Liver (tissue), 9 donors: ENCODE data around the gene SLA2. TPM values are rescaled to one million over a fixed set of nuclear protein-coding genes. Genes with fewer than 3 reads are reported as not detected.

Source experiments
- DNase-seq: peaks from one replicate; pipeline ENCODE4 v3.0.0-alpha.2; 2017; ENCODE audit warnings: low spot score
- H3K27ac ChIP-seq, 2 donors: one replicate each; pipeline ENCODE4 v1.7.0; 2013; ENCODE audit warnings: inconsistent platforms in 2 of 2, low read length in 2 of 2, control low read depth in 1 of 2, low read depth in 1 of 2, mild to moderate bottlenecking in 1 of 2
- H3K27me3 ChIP-seq, 4 donors: one replicate each; pipeline versions ENCODE4 v1.6.1 to v1.7.0; 2013; ENCODE audit warnings: low read length in 3 of 4, inconsistent platforms in 1 of 4, mild to moderate bottlenecking in 1 of 4, moderate library complexity in 1 of 4; ENCODE audit not compliant: control insufficient read depth in 4 of 4, insufficient read depth in 4 of 4
- H3K36me3 ChIP-seq, 4 donors: one replicate each; pipeline versions ENCODE4 v1.6.1 to v1.7.0; 2013; ENCODE audit warnings: low read length in 3 of 4, mild to moderate bottlenecking in 3 of 4, low read depth in 1 of 4, moderate library complexity in 1 of 4; ENCODE audit not compliant: control insufficient read depth in 4 of 4, insufficient read depth in 3 of 4
- H3K4me1 ChIP-seq, 4 donors: one replicate each; pipeline versions ENCODE4 v1.6.1 to v1.7.0; 2013; ENCODE audit warnings: low read length in 3 of 4, mild to moderate bottlenecking in 3 of 4, moderate library complexity in 1 of 4; ENCODE audit not compliant: control insufficient read depth in 4 of 4, insufficient read depth in 4 of 4
- H3K4me3 ChIP-seq, 3 donors: one replicate each; pipeline versions ENCODE4 v1.6.1 to v1.7.0; 2013; ENCODE audit warnings: low read length in 3 of 3, control low read depth in 1 of 3, low read depth in 1 of 3, mild to moderate bottlenecking in 1 of 3
- H3K9ac ChIP-seq, 2 donors: one replicate each; pipeline ENCODE4 v1.7.0; 2013; ENCODE audit warnings: low read length in 2 of 2, mild to moderate bottlenecking in 2 of 2, moderate library complexity in 2 of 2, control low read depth in 1 of 2, low read depth in 1 of 2
- H3K9me3 ChIP-seq, 4 donors: one replicate each; pipeline versions ENCODE4 v1.6.1 to v1.7.0; 2013; ENCODE audit warnings: low read length in 3 of 4; ENCODE audit not compliant: control insufficient read depth in 4 of 4
- ATF3 ChIP-seq: IDR thresholded peaks from 2 replicates; pipeline ENCODE4 v1.6.1; 2016; ENCODE audit warnings: antibody characterized with exemption
- EGR1 ChIP-seq, 2 donors: IDR thresholded peaks; 2 replicates each; pipeline ENCODE4 v1.6.1; 2016 to 2018; ENCODE audit warnings: antibody characterized with exemption in 2 of 2, low read depth in 2 of 2
- FOXA1 ChIP-seq: IDR thresholded peaks from 2 replicates; pipeline ENCODE4 v1.6.1; 2016; ENCODE audit warnings: antibody characterized with exemption
- GABPA ChIP-seq, 2 donors: IDR thresholded peaks in 1 of 2; conservative IDR thresholded peaks in 1 of 2; 2 replicates each; pipeline ENCODE4 v1.6.1; 2016; ENCODE audit warnings: antibody characterized with exemption in 2 of 2, mild to moderate bottlenecking in 1 of 2, moderate library complexity in 1 of 2
- HNF4A ChIP-seq, 2 donors: conservative IDR thresholded peaks; 2 replicates each; pipeline ENCODE4 v1.6.1; 2016; ENCODE audit warnings: antibody characterized with exemption in 2 of 2, mild to moderate bottlenecking in 2 of 2
- HNF4G ChIP-seq: IDR thresholded peaks from 2 replicates; pipeline ENCODE4 v1.6.1; 2016; ENCODE audit warnings: antibody characterized with exemption
- JUND ChIP-seq, 2 donors: IDR thresholded peaks; 2 replicates each; pipeline ENCODE4 v1.6.1; 2016; ENCODE audit warnings: antibody characterized with exemption in 2 of 2
- NR2F2 ChIP-seq: IDR thresholded peaks from 2 replicates; pipeline ENCODE4 v1.6.1; 2016; ENCODE audit warnings: antibody characterized with exemption
- RAD21 ChIP-seq, 2 donors: IDR thresholded peaks; 2 replicates each; pipeline ENCODE4 v1.6.1; 2016; ENCODE audit warnings: antibody characterized with exemption in 2 of 2, mild to moderate bottlenecking in 2 of 2
- RXRA ChIP-seq, 2 donors: IDR thresholded peaks; 2 replicates each; pipeline ENCODE4 v1.6.1; 2017 to 2018; ENCODE audit warnings: antibody characterized with exemption in 2 of 2, mild to moderate bottlenecking in 1 of 2
- SP1 ChIP-seq: IDR thresholded peaks from 2 replicates; pipeline ENCODE4 v1.6.1; 2018; ENCODE audit warnings: antibody characterized with exemption, mild to moderate bottlenecking
- TAF1 ChIP-seq: conservative IDR thresholded peaks from 2 replicates; pipeline ENCODE4 v1.6.1; 2016; ENCODE audit warnings: antibody characterized with exemption, mild to moderate bottlenecking
- YY1 ChIP-seq: IDR thresholded peaks from 2 replicates; pipeline ENCODE4 v1.6.1; 2016; ENCODE audit warnings: antibody characterized with exemption, mild to moderate bottlenecking
- WGBS: extraction: QIAGEN DNeasy Blood & Tissue Kit; methylation state at CpG from one replicate; pipeline ENCODE4 v1.1.7; 2013; 5-methylcytosine and 5-hydroxymethylcytosine counted together
- polyA plus RNA-seq, 2 donors: library from polyadenylated mRNA; stranded (reverse) in 1 of 2; unstranded in 1 of 2; fragments of 200-250 nt in 1 of 2; fragments of >200 nt in 1 of 2; fragmentation: Nextera tagmentation in 1 of 2; extraction: Ambion mirVana in 1 of 2; gene quantifications; one replicate each; pipeline versions ENCODE4 v1.2.1 to v1.2.3, GENCODE V29; 2013 to 2015
- total RNA-seq, 2 donors: library from RNA; depleted of rRNA; stranded (reverse); fragments of >200 nt; gene quantifications; one replicate each; pipeline ENCODE4 v1.2.3, GENCODE V29; 2014
- TF ChIP-seq, protein P1 (sequence below): IDR thresholded peaks from 2 replicates; pipeline ENCODE4 v1.6.1; 2016; ENCODE audit warnings: antibody characterized with exemption, mild to moderate bottlenecking
- TF ChIP-seq, protein P2 (sequence below): fragments of 150-350 bp; IDR thresholded peaks from 2 replicates; pipeline ENCODE4 v1.5.1; 2017; ENCODE audit warnings: improper control_type of control experiment, low read depth, low read length; ENCODE audit not compliant: missing input control
- TF ChIP-seq, protein P3 (sequence below): IDR thresholded peaks from 2 replicates; pipeline ENCODE4 v1.6.1; 2016; ENCODE audit warnings: antibody characterized with exemption
- TF ChIP-seq, protein P4 (sequence below): IDR thresholded peaks from 2 replicates; pipeline ENCODE4 v1.6.1; 2016; ENCODE audit warnings: antibody characterized with exemption
- donor health status: healthy.
- donor health status: healthy.
- donor health status: healthy.
- donor health status: healthy.
- donor health status: healthy.

Gene SLA2
- total and polyA plus RNA-seq, 4 donors = 0.18 to 1.6 (median 0.41) TPM

- under 1% methylated on average over 66 of the region's 69 CpGs for WGBS
- TF ChIP-seq HNF4G (no peak), JUND (IDR thresholded peaks at IDR 0.05) (no peak), HNF4A (conservative IDR thresholded peaks at IDR 0.05) (no peak), GABPA (IDR thresholded peaks at IDR 0.05 in 1 of 2, conservative IDR thresholded peaks at IDR 0.05 in 1 of 2) (no peak), RXRA (IDR thresholded peaks at IDR 0.05) (no peak), ATF3 (no peak), NR2F2 (no peak), RAD21 (IDR thresholded peaks at IDR 0.05) (no peak), FOXA1 (no peak), SP1 (no peak)
- TF ChIP-seq, protein P1, sequence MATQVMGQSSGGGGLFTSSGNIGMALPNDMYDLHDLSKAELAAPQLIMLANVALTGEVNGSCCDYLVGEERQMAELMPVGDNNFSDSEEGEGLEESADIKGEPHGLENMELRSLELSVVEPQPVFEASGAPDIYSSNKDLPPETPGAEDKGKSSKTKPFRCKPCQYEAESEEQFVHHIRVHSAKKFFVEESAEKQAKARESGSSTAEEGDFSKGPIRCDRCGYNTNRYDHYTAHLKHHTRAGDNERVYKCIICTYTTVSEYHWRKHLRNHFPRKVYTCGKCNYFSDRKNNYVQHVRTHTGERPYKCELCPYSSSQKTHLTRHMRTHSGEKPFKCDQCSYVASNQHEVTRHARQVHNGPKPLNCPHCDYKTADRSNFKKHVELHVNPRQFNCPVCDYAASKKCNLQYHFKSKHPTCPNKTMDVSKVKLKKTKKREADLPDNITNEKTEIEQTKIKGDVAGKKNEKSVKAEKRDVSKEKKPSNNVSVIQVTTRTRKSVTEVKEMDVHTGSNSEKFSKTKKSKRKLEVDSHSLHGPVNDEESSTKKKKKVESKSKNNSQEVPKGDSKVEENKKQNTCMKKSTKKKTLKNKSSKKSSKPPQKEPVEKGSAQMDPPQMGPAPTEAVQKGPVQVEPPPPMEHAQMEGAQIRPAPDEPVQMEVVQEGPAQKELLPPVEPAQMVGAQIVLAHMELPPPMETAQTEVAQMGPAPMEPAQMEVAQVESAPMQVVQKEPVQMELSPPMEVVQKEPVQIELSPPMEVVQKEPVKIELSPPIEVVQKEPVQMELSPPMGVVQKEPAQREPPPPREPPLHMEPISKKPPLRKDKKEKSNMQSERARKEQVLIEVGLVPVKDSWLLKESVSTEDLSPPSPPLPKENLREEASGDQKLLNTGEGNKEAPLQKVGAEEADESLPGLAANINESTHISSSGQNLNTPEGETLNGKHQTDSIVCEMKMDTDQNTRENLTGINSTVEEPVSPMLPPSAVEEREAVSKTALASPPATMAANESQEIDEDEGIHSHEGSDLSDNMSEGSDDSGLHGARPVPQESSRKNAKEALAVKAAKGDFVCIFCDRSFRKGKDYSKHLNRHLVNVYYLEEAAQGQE = no peak
- TF ChIP-seq, protein P2, sequence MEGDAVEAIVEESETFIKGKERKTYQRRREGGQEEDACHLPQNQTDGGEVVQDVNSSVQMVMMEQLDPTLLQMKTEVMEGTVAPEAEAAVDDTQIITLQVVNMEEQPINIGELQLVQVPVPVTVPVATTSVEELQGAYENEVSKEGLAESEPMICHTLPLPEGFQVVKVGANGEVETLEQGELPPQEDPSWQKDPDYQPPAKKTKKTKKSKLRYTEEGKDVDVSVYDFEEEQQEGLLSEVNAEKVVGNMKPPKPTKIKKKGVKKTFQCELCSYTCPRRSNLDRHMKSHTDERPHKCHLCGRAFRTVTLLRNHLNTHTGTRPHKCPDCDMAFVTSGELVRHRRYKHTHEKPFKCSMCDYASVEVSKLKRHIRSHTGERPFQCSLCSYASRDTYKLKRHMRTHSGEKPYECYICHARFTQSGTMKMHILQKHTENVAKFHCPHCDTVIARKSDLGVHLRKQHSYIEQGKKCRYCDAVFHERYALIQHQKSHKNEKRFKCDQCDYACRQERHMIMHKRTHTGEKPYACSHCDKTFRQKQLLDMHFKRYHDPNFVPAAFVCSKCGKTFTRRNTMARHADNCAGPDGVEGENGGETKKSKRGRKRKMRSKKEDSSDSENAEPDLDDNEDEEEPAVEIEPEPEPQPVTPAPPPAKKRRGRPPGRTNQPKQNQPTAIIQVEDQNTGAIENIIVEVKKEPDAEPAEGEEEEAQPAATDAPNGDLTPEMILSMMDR = no peak
- TF ChIP-seq, protein P3, sequence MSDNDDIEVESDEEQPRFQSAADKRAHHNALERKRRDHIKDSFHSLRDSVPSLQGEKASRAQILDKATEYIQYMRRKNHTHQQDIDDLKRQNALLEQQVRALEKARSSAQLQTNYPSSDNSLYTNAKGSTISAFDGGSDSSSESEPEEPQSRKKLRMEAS = no peak
- no peaks in the 10 kb centered on the region for H3K27me3 ChIP-seq
- no peaks in the 10 kb centered on the region for H3K9me3 ChIP-seq
- H3K27ac ChIP-seq = peak overlapping the region; percentile 93 to 98
- peak overlapping the region in 1 of 2 donors; percentile 71 for H3K9ac ChIP-seq
- H3K4me1 ChIP-seq = peaks cover 6 to 24% (median 14%) of the 10 kb centered on the region in 4 donors
- DNase-seq = peak; percentile 55
- peaks cover 0 to 2% (median under 1%) of the 10 kb centered on the region in 4 donors for H3K36me3 ChIP-seq
- H3K4me3 ChIP-seq = peak overlapping the region; percentile 63 to 88 (median 66)
These were observed 71.4 kb downstream of the SLA2 start for GRCh38 chr20:36574366-36575135.

GRCh38 chr20:36573798-36574365, 72.1 kb downstream of the SLA2 start:
- 1% methylated on average over 53 of the region's 53 CpGs for WGBS
- Histone ChIP-seq H3K4me3 (peak overlapping the region; percentile 63 to 88 (median 66)), H3K4me1 (peaks cover 6 to 24% (median 14%) of the 10 kb centered on the region in 4 donors), H3K9ac (peak overlapping the region; percentile 69 to 71), H3K27ac (peak overlapping the region; percentile 93 to 98), H3K9me3 (no peaks in the 10 kb centered on the region), H3K27me3 (no peaks in the 10 kb centered on the region), H3K36me3 (no peaks in the 10 kb centered on the region)
- DNase-seq = peak; percentile 47
- TF ChIP-seq YY1 = no peak
- no peak for TF ChIP-seq RAD21 (IDR thresholded peaks at IDR 0.05)
- no peak for TF ChIP-seq HNF4A (conservative IDR thresholded peaks at IDR 0.05)
- TF ChIP-seq NR2F2 = no peak
- TF ChIP-seq, protein P4, sequence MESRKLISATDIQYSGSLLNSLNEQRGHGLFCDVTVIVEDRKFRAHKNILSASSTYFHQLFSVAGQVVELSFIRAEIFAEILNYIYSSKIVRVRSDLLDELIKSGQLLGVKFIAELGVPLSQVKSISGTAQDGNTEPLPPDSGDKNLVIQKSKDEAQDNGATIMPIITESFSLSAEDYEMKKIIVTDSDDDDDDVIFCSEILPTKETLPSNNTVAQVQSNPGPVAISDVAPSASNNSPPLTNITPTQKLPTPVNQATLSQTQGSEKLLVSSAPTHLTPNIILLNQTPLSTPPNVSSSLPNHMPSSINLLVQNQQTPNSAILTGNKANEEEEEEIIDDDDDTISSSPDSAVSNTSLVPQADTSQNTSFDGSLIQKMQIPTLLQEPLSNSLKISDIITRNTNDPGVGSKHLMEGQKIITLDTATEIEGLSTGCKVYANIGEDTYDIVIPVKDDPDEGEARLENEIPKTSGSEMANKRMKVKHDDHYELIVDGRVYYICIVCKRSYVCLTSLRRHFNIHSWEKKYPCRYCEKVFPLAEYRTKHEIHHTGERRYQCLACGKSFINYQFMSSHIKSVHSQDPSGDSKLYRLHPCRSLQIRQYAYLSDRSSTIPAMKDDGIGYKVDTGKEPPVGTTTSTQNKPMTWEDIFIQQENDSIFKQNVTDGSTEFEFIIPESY = no peak
- TF ChIP-seq, protein P2 = no peak
- TF ChIP-seq SP1 = no peak
- TF ChIP-seq FOXA1 = no peak
- TF ChIP-seq TAF1 = no peak
- TF ChIP-seq EGR1 (IDR thresholded peaks at IDR 0.05; ENCODE audit: low read depth in 2 of 2) = no peak
- TF ChIP-seq ATF3 = no peak
